Heart right ventricle (tissue), 16 donors: ENCODE measurements around the gene KCTD2. TPM values are rescaled to one million over a fixed set of nuclear protein-coding genes. Genes with fewer than 3 reads are reported as not detected.

Experiments
- ATAC-seq, 8 donors: fragments of 200-7000 bp; cut with Tn5 transposase; one replicate each; pipeline ENCODE4 v1.9.1; 2020; ENCODE audit warnings: mild to moderate bottlenecking in 8 of 8, moderate library complexity in 8 of 8, moderate number of reproducible peaks in 1 of 8
- DNase-seq, 2 donors: peaks; one replicate each; pipeline ENCODE4 v3.0.0-alpha.2; 2020
- H3K27ac ChIP-seq, 10 donors: fragments of 200-600 bp; sonication (generic) in 2 of 10; one replicate each; pipeline versions ENCODE4 v1.5.0 to v1.8.0; 2020 to 2022; ENCODE audit warnings: mild to moderate bottlenecking in 3 of 10
- H3K27me3 ChIP-seq, 7 donors: fragments of 200-600 bp; one replicate each; pipeline ENCODE4 v1.8.0; 2021 to 2022; ENCODE audit warnings: mild to moderate bottlenecking in 2 of 7
- H3K36me3 ChIP-seq, 9 donors: fragments of 200-600 bp; sonication (generic) in 1 of 9; one replicate each; pipeline versions ENCODE4 v1.5.0 to v1.8.0; 2020 to 2022; ENCODE audit warnings: mild to moderate bottlenecking in 2 of 9
- H3K4me1 ChIP-seq, 9 donors: fragments of 200-600 bp; sonication (generic) in 1 of 9; one replicate each; pipeline versions ENCODE4 v1.5.0 to v1.8.0; 2020 to 2022; ENCODE audit warnings: mild to moderate bottlenecking in 4 of 9
- H3K4me3 ChIP-seq, 10 donors: fragments of 200-600 bp; sonication (generic) in 2 of 10; one replicate each; pipeline versions ENCODE4 v1.5.0 to v1.8.0; 2020 to 2022; ENCODE audit warnings: mild to moderate bottlenecking in 7 of 10, moderate library complexity in 2 of 10
- H3K9me3 ChIP-seq, 11 donors: fragments of 200-600 bp in 10 of 11; sonication (generic) in 2 of 11; one replicate each; pipeline versions ENCODE4 v1.5.0 to v1.8.0; 2013 to 2022; ENCODE audit warnings: mild to moderate bottlenecking in 2 of 11, control low read depth in 1 of 11, moderate library complexity in 1 of 11
- CTCF ChIP-seq, 9 donors: fragments of 200-600 bp; sonication (generic) in 2 of 9; IDR thresholded peaks; one replicate each; pipeline versions ENCODE4 v1.5.0 to v1.8.0; 2021 to 2022; ENCODE audit warnings: antibody characterized with exemption in 9 of 9, mild to moderate bottlenecking in 5 of 9, moderate library complexity in 1 of 9
- WGBS, 2 donors: extraction: QIAGEN DNeasy Blood & Tissue Kit; methylation state at CpG; one replicate each; pipeline ENCODE4 v1.1.7; 2013; ENCODE audit warnings: inconsistent platforms in 1 of 2; 5-methylcytosine and 5-hydroxymethylcytosine counted together
- intact Hi-C, 10 donors: fragments of 100-400 bp; cut with DNase I; formaldehyde crosslinking; loops; one replicate each; pipeline versions ENCODE4 v1.11.1 to v1.14.2; 2022
- polyA plus RNA-seq, 2 donors: library from polyadenylated mRNA; stranded (reverse); fragments of 200-250 nt; gene quantifications; one replicate each; pipeline ENCODE4 v1.2.3, GENCODE V29; 2013
- total RNA-seq, 10 donors: library from RNA; stranded (reverse); fragmentation: NEBNext Ultra II Directional in 3 of 10; extraction: Animal tissue kit (Norgen Biotek cat#: 25700) in 3 of 10; gene quantifications; one replicate each; pipeline versions ENCODE4 v1.2.1 to v1.2.4, GENCODE V29; 2021 to 2023
- donor health status: Arrhythmogenic right ventricular cardiomyopathy.
- donor health status: ischemic (EF 13 %, LVEDD 7.1; RV severe dilation, severe dysfunction).
- donor health status: healthy with polysubstance abuse.
- donor health status: DM: no; HTN: yes; CAD: no.
- donor health status: DM: no; HTN: no; CAD: no.
- donor health status: ischemic (EF 25% LVEDD 6.9; RV normal size, moderate dysfunction).
- donor health status: ischemic (EF 25% LVEDD 5.7; RV mildly dilated, moderate dysfunction).
- donor health status: healthy.
- donor health status: DM: yes; HTN: yes; CAD: no.
- donor health status: Ischemic cardiomyopathy.
- donor health status: ischemic (EF 35%, LVEDD 5.7; RV mildly dilated, moderate dysfunction).
- donor health status: nonischemic (EF 11% LVEDD 7.7; RV severe dilation, severe dysfunction).
- donor health status: DM: yes; HTN: yes; CAD: no.
- donor health status: PGD.
- donor health status: ischemic (EF 29% LVEDD 5.4; RV normal size, mild dysfunction).
- donor health status: nonischemic (EF 23%, LVEDD 6.1; RV moderate dilation, normal function).

The KCTD2 gene
- total and polyA plus RNA-seq, 12 donors, result 11.8 to 41.1 (median 29.3) TPM

GRCh38 chr17:75087182-75087557 lies 40.1 kb downstream of the KCTD2 start:
- H3K9me3 ChIP-seq, result no peaks in the 10 kb centered on the region
- peaks cover 14 to 60% (median 37%) of the 10 kb centered on the region in 9 donors for H3K4me1 ChIP-seq
- H3K27ac ChIP-seq, result peak overlapping the region in 9 of 10 donors; percentile 68 to 98 (median 94)
- WGBS, 2 donors, result 71 to 77% methylated on average over 12 of the region's 12 CpGs
- ATAC-seq (peak in 1 of 8 donors; percentile 0), DNase-seq (no peak)
- H3K4me3 ChIP-seq, result peak overlapping the region; percentile 24 to 88 (median 66)
- H3K27me3 ChIP-seq, result no peaks in the 10 kb centered on the region
- no peak for TF ChIP-seq CTCF (IDR thresholded peaks at IDR 0.05)
- intact Hi-C loops, result no loop called here
- H3K36me3 ChIP-seq, result no peaks in the 10 kb centered on the region

GRCh38 chr17:75087558-75088453 lies 40.8 kb downstream of the KCTD2 start, which contains the start of gene SLC16A5:
Gene SLC16A5 (plus strand): TSS chr17:75087954. CDS start chr17:75093637, 5,683 bp downstream.
- ATAC-seq, result peak; percentile 91 to 95 (median 94)
- H3K27ac ChIP-seq, result peak within 1 kb of the TSS; percentile 46 to 98 (median 93)
- peak within 1 kb of the TSS; percentile 24 to 88 (median 66) for H3K4me3 ChIP-seq
- intact Hi-C loops, result no loop called here
- TF ChIP-seq CTCF (IDR thresholded peaks at IDR 0.05), result no peak
- peaks cover 14 to 60% (median 37%) of the 10 kb centered on the region in 9 donors for H3K4me1 ChIP-seq
- no peaks in the 10 kb centered on the region for H3K27me3 ChIP-seq
- DNase-seq, result peak; percentile 89 to 91
- no peaks in the 10 kb centered on the region for H3K9me3 ChIP-seq
- no peaks in the 10 kb centered on the region for H3K36me3 ChIP-seq
- 4 to 5% methylated on average over 61 to 69 of the region's 69 CpGs for WGBS, 2 donors

GRCh38 chr17:75088465-75089417 lies 41.7 kb downstream of the KCTD2 start:
- TF ChIP-seq CTCF (IDR thresholded peaks at IDR 0.05), result peak in 1 of 9 donors; percentile 14

More at GRCh38 chr17:75088465-75089417, 41.7 kb downstream of the KCTD2 start:
- Histone ChIP-seq H3K4me3 (peak overlapping the region; percentile 24 to 88 (median 66)), H3K9me3 (no peaks in the 10 kb centered on the region), H3K27ac (peak overlapping the region; percentile 46 to 98 (median 93)), H3K36me3 (peaks cover 0 to 3% (median 0%) of the 10 kb centered on the region in 9 donors), H3K4me1 (peaks cover 14 to 64% (median 36%) of the 10 kb centered on the region in 9 donors), H3K27me3 (no peaks in the 10 kb centered on the region)
- ATAC-seq (peak; percentile 9 to 52 (median 24)), DNase-seq (peak in 1 of 2 donors; percentile 21)
- 76 to 79% methylated on average over 11 of the region's 11 CpGs for WGBS, 2 donors
- intact Hi-C loops, result no loop called here
